Psoas muscle (tissue), 8 donors: ENCODE data around the gene TMEM200C. TPM values are rescaled to one million over a fixed set of nuclear protein-coding genes. Genes with fewer than 3 reads are reported as not detected.
A peak's percentile ranks its signal among the peaks of the same experiment; 100 is the strongest.

Experiments
- ATAC-seq, 4 donors: fragments of 200-7000 bp; cut with Tn5 transposase; one replicate each; pipeline ENCODE4 v1.9.1; 2020; ENCODE audit warnings: moderate library complexity in 3 of 4, mild to moderate bottlenecking in 2 of 4
- DNase-seq, 2 donors: peaks; one replicate each; pipeline ENCODE4 v3.0.0-alpha.2; 2020
- H3K27ac ChIP-seq: fragments of 200-600 bp; one replicate; pipeline ENCODE4 v1.8.0; 2022
- H3K27me3 ChIP-seq, 3 donors: fragments of 200-600 bp in 1 of 3; one replicate each; pipeline versions ENCODE4 v1.6.1 to v1.8.0; 2013 to 2022; ENCODE audit warnings: low read length in 2 of 3, mild to moderate bottlenecking in 2 of 3, moderate library complexity in 1 of 3; ENCODE audit not compliant: insufficient read depth in 3 of 3
- H3K36me3 ChIP-seq, 2 donors: fragments of 200-600 bp in 1 of 2; one replicate each; pipeline versions ENCODE4 v1.6.1 to v1.8.0; 2013 to 2022; ENCODE audit warnings: low read depth in 1 of 2, mild to moderate bottlenecking in 1 of 2, moderate library complexity in 1 of 2; ENCODE audit not compliant: insufficient read depth in 1 of 2
- H3K4me1 ChIP-seq: fragments of 200-600 bp; one replicate; pipeline ENCODE4 v1.8.0; 2022
- H3K4me3 ChIP-seq: fragments of 200-600 bp; one replicate; pipeline ENCODE4 v1.8.0; 2022; ENCODE audit warnings: mild to moderate bottlenecking
- H3K9me3 ChIP-seq: fragments of 200-600 bp; one replicate; pipeline ENCODE4 v1.8.0; 2022
- CTCF ChIP-seq: fragments of 200-600 bp; IDR thresholded peaks from one replicate; pipeline ENCODE4 v1.8.0; 2022; ENCODE audit warnings: antibody characterized with exemption
- WGBS, 3 donors: extraction: QIAGEN DNeasy Blood & Tissue Kit; methylation state at CpG; one replicate each; pipeline versions ENCODE4 v1.1.6 to v1.1.7; 2013; 5-methylcytosine and 5-hydroxymethylcytosine counted together
- intact Hi-C, 2 donors: fragments of 100-400 bp; cut with DNase I; formaldehyde crosslinking; loops; one replicate each; pipeline versions ENCODE4 v1.11.0 to v1.14.2; 2022
- long read RNA-seq, 2 donors: library from polyadenylated mRNA; unstranded; transcript quantifications; one replicate each; pipeline ENCODE4 v2.0.0, GENCODE V29; 2021
- polyA plus RNA-seq, 3 donors: library from polyadenylated mRNA; stranded (reverse); fragments of 200-250 nt; gene quantifications; one replicate each; pipeline ENCODE4 v1.2.3, GENCODE V29; 2013
- total RNA-seq, 4 donors: library from RNA; stranded (reverse); fragmentation: NEBNext Ultra II Directional in 2 of 4; extraction: Animal tissue kit (Norgen Biotek cat#: 25700) in 2 of 4; gene quantifications; one replicate each; pipeline versions ENCODE4 v1.2.1 to v1.2.4, GENCODE V29; 2021 to 2023
- donor health status: healthy with polysubstance abuse.
- donor health status: DM: no; HTN: no; CAD: no; lungs with moderate emphysema.
- donor health status: Bipolar disorder and iron deficiency.
- donor health status: healthy.
- donor health status: DM: yes; HTN: yes; CAD: no.
- donor health status: DM: no; HTN: no; CAD: no.
- donor health status: DM: no; HTN: no; CAD: no.
- donor health status: DM: yes; HTN: yes; CAD: no.

TMEM200C gene
- total RNA-seq (under 1 TPM in 3 of 4 donors, not detected in 1; 0.04 to 0.15 (median 0.08) TPM), polyA plus RNA-seq (under 1 TPM in 2 of 3 donors, not detected in 1; under 0.01 to 0.03 TPM)
- long read RNA-seq, donor 1 = 0 reads
- long read RNA-seq, donor 2 = 0 reads

- Histone ChIP-seq H3K27me3 (peaks cover 6 to 92% (median 26%) of the 10 kb centered on the region in 3 donors), H3K9me3 (no peaks in the 10 kb centered on the region), H3K4me1 (peaks cover 4% of the 10 kb centered on the region), H3K27ac (no peak within 1 kb of the TSS), H3K4me3 (peak within 1 kb of the TSS; percentile 54), H3K36me3 (no peaks in the 10 kb centered on the region)
- ATAC-seq (no peak), DNase-seq (peak in 1 of 2 donors; percentile 33)
- WGBS, 3 donors = 0 to 1% (median 1%) methylated on average over 18 to 81 of the region's 83 CpGs
- intact Hi-C loops = loop anchor here in 1 of 2 donors (10.0 kb wide), 1 partner anchor 821 kb away; no protein-coding TSS in a partner anchor
- no peak for TF ChIP-seq CTCF
Observed at GRCh38 chr18:5895299-5895875, at the start of gene TMEM200C. TSS of gene TMEM200C (minus strand) at chr18:5895522. CDS start at chr18:5892063, 3,459 bp downstream.

GRCh38 chr18:5944448-5944847 lies 49.1 kb upstream of the TMEM200C start:
- no peaks in the 10 kb centered on the region for H3K36me3 ChIP-seq
- no peaks in the 10 kb centered on the region for H3K9me3 ChIP-seq
- DNase-seq (no peak), ATAC-seq (no peak)
- no peaks in the 10 kb centered on the region for H3K4me1 ChIP-seq
- WGBS, 3 donors = 78 to 97% (median 96%) methylated on average over 3 of the region's 3 CpGs
- intact Hi-C loops = no loop called here
- H3K27me3 ChIP-seq = no peaks in the 10 kb centered on the region
- TF ChIP-seq CTCF = no peak
- H3K4me3 ChIP-seq = no peak overlapping the region
- H3K27ac ChIP-seq = no peak overlapping the region

- H3K27me3 ChIP-seq = no peaks in the 10 kb centered on the region
- no peak for ATAC-seq
- no peak for DNase-seq
- no peak overlapping the region for H3K27ac ChIP-seq
- H3K4me1 ChIP-seq = no peaks in the 10 kb centered on the region
- no peak overlapping the region for H3K4me3 ChIP-seq
- no peaks in the 10 kb centered on the region for H3K9me3 ChIP-seq
- no peaks in the 10 kb centered on the region for H3K36me3 ChIP-seq
- TF ChIP-seq CTCF = no peak
- WGBS, 3 donors = 37 to 41% (median 39%) methylated on average over 5 of the region's 5 CpGs
- intact Hi-C loops = no loop called here
Observed at GRCh38 chr18:5943514-5943913, 48.2 kb upstream of the TMEM200C start.

GRCh38 chr18:5942591-5942990 lies 47.3 kb upstream of the TMEM200C start:
- intact Hi-C loops = no loop called here
- 26 to 37% (median 32%) methylated on average over 6 of the region's 6 CpGs for WGBS, 3 donors

More at GRCh38 chr18:5942591-5942990, 47.3 kb upstream of the TMEM200C start:
- no peak overlapping the region for H3K27ac ChIP-seq
- TF ChIP-seq CTCF = no peak
- DNase-seq (no peak), ATAC-seq (no peak)
- no peaks in the 10 kb centered on the region for H3K27me3 ChIP-seq
- no peaks in the 10 kb centered on the region for H3K4me1 ChIP-seq
- H3K4me3 ChIP-seq = no peak overlapping the region
- no peaks in the 10 kb centered on the region for H3K36me3 ChIP-seq
- no peaks in the 10 kb centered on the region for H3K9me3 ChIP-seq
